ENCODE measurements around the gene MACIR. TPM values are rescaled to one million over a fixed set of nuclear protein-coding genes. Genes with fewer than 3 reads are reported as not detected.

The MACIR gene
- total and polyA plus RNA-seq, 9 of the 15 experiments (the other 6 are each of a cell fraction or from before 2014, with no cell fraction given), result 1.4 to 11.6 (median 9.4) TPM

DNA sequence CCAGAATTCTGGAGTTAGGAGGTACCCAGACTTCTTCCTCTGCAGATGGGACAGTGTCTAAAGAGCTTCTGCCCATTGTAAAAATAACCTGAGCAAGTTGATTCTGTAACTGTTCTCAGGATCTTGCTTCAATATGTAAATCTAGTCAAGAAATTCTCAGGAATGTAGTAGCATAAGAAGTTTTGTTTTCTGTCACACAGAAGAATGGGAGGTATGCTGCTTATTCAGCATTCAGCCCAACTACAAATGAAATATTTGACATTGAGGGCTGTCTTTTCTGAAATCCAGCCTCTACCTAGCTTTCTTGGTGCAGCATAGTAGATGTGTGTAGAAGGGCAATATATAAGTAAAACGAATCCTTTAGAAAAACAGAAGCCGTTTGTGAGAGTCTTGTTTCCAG, 13.8 kb downstream of the MACIR start:
- Histone ChIP-seq H3K36me3 (ENCODE audit: control insufficient read depth, insufficient read depth, low read length) (peaks cover 26% of the 10 kb centered on the region), H3K27ac (ENCODE audit: extremely low read depth, low read depth, low read length) (peak overlapping the region; percentile 42; the same call in 2 of the 3 replicates), H3K4me2 (ENCODE audit: insufficient read depth, low read length) (no peak overlapping the region; the same call in 1 of the 2 replicates), H4K20me1 (replicated peaks; ENCODE audit: control insufficient read depth, insufficient read depth, low read length) (no peaks in the 10 kb centered on the region), H3K4me3 (no peak overlapping the region), H3K27me3 (ENCODE audit: control insufficient read depth in 2 of 2, insufficient read depth in 2 of 2, low read length in 2 of 2) (no peaks in the 10 kb centered on the region), H2AFZ (ENCODE audit: low read depth, low read length) (no peak overlapping the region), H3K4me1 (replicated peaks in 1 of 2; ENCODE audit: control insufficient read depth in 2 of 2, insufficient read depth in 2 of 2, low read length in 2 of 2) (peaks cover 0 to 25% of the 10 kb centered on the region in 2 experiments; a peak in 3 of 5 replicates), H3K79me2 (ENCODE audit: control insufficient read depth, insufficient read depth, low read length) (peaks cover 64% of the 10 kb centered on the region), H3K9ac (ENCODE audit: insufficient read depth in 1 of 2, low read depth in 2 of 2, low read length in 2 of 2) (peak overlapping the region in 1 of 2 experiments; percentile 13; a peak in 1 of 4 replicates), H3K9me3 (replicated peaks; ENCODE audit: control insufficient read depth, insufficient read depth, low read depth, low read length) (no peaks in the 10 kb centered on the region), H3K9me1 (ENCODE audit: control insufficient read depth, insufficient read depth, low read length) (no peaks in the 10 kb centered on the region)
- ATAC-seq (no peak), FAIRE-seq (peak; percentile 64), DNase-seq (ENCODE audit: extremely low read depth in 1 of 4, low spot score in 3 of 4) (no peak)
- WGBS (ENCODE audit: insufficient coverage, low coverage, missing lambda C conversion rate), result 20% methylated on average over 2 of the region's 2 CpGs
- intact Hi-C loops (cut with micrococcal nuclease), result no loop called here
- BruUV-seq (replicated peaks), result no TSS peak
- in situ Hi-C loops (cut with MboI), result no loop called here
- ChIA-PET POLR2A (interaction anchor here (3.1 kb wide), 1 partner anchor 10 kb away, joined by 22 read pairs; no protein-coding TSS in a partner anchor), CTCF (ENCODE audit: low intra/inter-chr PET ratio) (no interaction called here)
- TF ChIP-seq POLR2B (IDR thresholded peaks at IDR 0.05; ENCODE audit: low read depth, partially characterized antibody) (no peak), ZNF696 (CRISPR knock-in tag; conservative IDR thresholded peaks at IDR 0.05) (no peak), ZNF699 (CRISPR knock-in tag; IDR thresholded peaks at IDR 0.05; ENCODE audit: insufficient replicate concordance) (no peak), RFX7 (CRISPR knock-in tag; IDR thresholded peaks at IDR 0.05) (no peak), CXXC5 (CRISPR knock-in tag; IDR thresholded peaks at IDR 0.05) (no peak), FOXK2 (conservative IDR thresholded peaks at IDR 0.05 in 1 of 2, IDR thresholded peaks at IDR 0.05 in 1 of 2; ENCODE audit: low read depth in 2 of 2) (no peak), ZBTB7A (IDR thresholded peaks at IDR 0.05; ENCODE audit: borderline replicate concordance, control insufficient read depth, low read depth, low read length) (no peak), CBX3 (IDR thresholded peaks at IDR 0.05; ENCODE audit: borderline replicate concordance in 1 of 2, low read length in 2 of 2) (no peak), ATF1 (CRISPR knock-in tag; IDR thresholded peaks at IDR 0.05) (no peak), ATF1 (tag; IDR thresholded peaks at IDR 0.05) (no peak), TCF7 (IDR thresholded peaks at IDR 0.05; ENCODE audit: borderline replicate concordance) (no peak)
- TF ChIP-seq, protein P1, sequence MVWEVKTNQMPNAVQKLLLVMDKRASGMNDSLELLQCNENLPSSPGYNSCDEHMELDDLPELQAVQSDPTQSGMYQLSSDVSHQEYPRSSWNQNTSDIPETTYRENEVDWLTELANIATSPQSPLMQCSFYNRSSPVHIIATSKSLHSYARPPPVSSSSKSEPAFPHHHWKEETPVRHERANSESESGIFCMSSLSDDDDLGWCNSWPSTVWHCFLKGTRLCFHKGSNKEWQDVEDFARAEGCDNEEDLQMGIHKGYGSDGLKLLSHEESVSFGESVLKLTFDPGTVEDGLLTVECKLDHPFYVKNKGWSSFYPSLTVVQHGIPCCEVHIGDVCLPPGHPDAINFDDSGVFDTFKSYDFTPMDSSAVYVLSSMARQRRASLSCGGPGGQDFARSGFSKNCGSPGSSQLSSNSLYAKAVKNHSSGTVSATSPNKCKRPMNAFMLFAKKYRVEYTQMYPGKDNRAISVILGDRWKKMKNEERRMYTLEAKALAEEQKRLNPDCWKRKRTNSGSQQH (CRISPR knock-in tag; IDR thresholded peaks at IDR 0.05), result no peak
